DND-41 (cell line): ENCODE data around the gene FOXP1.

Experiments
- ATAC-seq: fragments of 200-7000 bp; cut with Tn5 transposase; 3 replicates; pipeline ENCODE4 v1.9.1; 2021; ENCODE audit warnings: low read depth; ENCODE audit not compliant: insufficient read depth
- DNase-seq: peaks from one replicate; pipeline ENCODE4 v3.0.0-alpha.2; 2020
- H2AFZ ChIP-seq: 2 replicates; pipeline ENCODE4 v1.6.0; 2012; ENCODE audit warnings: low read depth, low read length
- H3K27ac ChIP-seq: 2 replicates; pipeline ENCODE4 v1.5.1; 2012; ENCODE audit warnings: low read length, inconsistent platforms
- H3K27me3 ChIP-seq: fragments of 200-600 bp; sonication (generic); 2 replicates; pipeline ENCODE4 v1.6.0; 2012; ENCODE audit warnings: low read length, mild to moderate bottlenecking, inconsistent platforms; ENCODE audit not compliant: insufficient read depth, poor library complexity
- H3K36me3 ChIP-seq: 2 replicates; pipeline ENCODE4 v1.5.1; 2012; ENCODE audit warnings: low read length, inconsistent platforms; ENCODE audit not compliant: insufficient read depth
- H3K4me1 ChIP-seq: 2 replicates; pipeline ENCODE4 v1.5.1; 2012; ENCODE audit warnings: mild to moderate bottlenecking, low read length; ENCODE audit not compliant: insufficient read depth
- H3K4me2 ChIP-seq: 2 replicates; pipeline ENCODE4 v1.6.0; 2012; ENCODE audit warnings: mild to moderate bottlenecking, moderate library complexity, low read length, inconsistent platforms; ENCODE audit not compliant: insufficient read depth
- H3K4me3 ChIP-seq, 2 experiments: fragments of 200-600 bp in 1 of 2; shearing (Covaris generic) in 1 of 2; 2 replicates each; pipeline ENCODE4 v1.5.1; 2012 to 2016; ENCODE audit warnings: inconsistent platforms in 2 of 2, low read length in 2 of 2, mild to moderate bottlenecking in 2 of 2, low read depth in 1 of 2, moderate library complexity in 1 of 2
- H3K79me2 ChIP-seq: 2 replicates; pipeline ENCODE4 v1.6.0; 2012; ENCODE audit warnings: low read length, inconsistent platforms; ENCODE audit not compliant: insufficient read depth
- H3K9ac ChIP-seq: 2 replicates; pipeline ENCODE4 v1.6.0; 2012; ENCODE audit warnings: low read depth, mild to moderate bottlenecking, inconsistent platforms, low read length, moderate library complexity
- H3K9me3 ChIP-seq: 2 replicates; pipeline ENCODE4 v1.5.1; 2012; ENCODE audit warnings: low read length, moderate library complexity, mild to moderate bottlenecking, inconsistent platforms; ENCODE audit not compliant: insufficient read depth, severe bottlenecking
- H4K20me1 ChIP-seq: 2 replicates; pipeline ENCODE4 v1.6.0; 2012; ENCODE audit warnings: low read length; ENCODE audit not compliant: insufficient read depth
- CTCF ChIP-seq: IDR thresholded peaks from 2 replicates; pipeline ENCODE4 v1.5.1; 2012; ENCODE audit warnings: borderline replicate concordance, low read length, moderate library complexity, mild to moderate bottlenecking; ENCODE audit not compliant: poor library complexity, severe bottlenecking; ENCODE audit errors: extremely low read depth
- EZH2 ChIP-seq: IDR thresholded peaks from 3 replicates; pipeline ENCODE4 v1.6.1; 2012; ENCODE audit warnings: borderline replicate concordance, low read depth, mild to moderate bottlenecking, moderate library complexity, low read length, inconsistent platforms; ENCODE audit not compliant: severe bottlenecking

FOXP1 gene

DNA sequence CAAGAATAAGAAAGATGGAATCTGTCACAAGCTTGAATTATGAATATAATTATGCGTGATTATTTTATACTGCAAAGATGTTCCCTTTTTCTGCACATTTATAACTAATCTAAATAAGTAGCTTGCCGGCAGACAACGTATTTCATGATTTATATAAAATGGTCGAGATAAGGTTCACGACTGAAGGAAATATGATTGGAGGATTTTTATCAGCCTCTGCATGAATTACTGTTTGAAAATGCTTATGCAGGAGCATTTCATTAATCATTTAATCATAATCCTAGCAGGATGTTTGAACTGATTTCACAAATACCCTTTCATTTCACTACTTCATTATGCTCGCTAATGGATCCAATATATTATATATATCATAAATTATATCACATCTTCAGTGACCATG is 580.0 kb downstream of the FOXP1 start:
- Histone ChIP-seq H3K4me1 (peaks cover 3% of the 10 kb centered on the region; the same call in 1 of the 2 replicates), H3K4me2 (no peak overlapping the region), H2AFZ (no peak overlapping the region), H3K9me3 (no peaks in the 10 kb centered on the region), H3K27ac (no peak overlapping the region), H3K27me3 (no peaks in the 10 kb centered on the region), H4K20me1 (peaks cover 6% of the 10 kb centered on the region; the same call in 1 of the 2 replicates), H3K9ac (no peak overlapping the region), H3K79me2 (peaks cover 38% of the 10 kb centered on the region), H3K36me3 (peaks cover 30% of the 10 kb centered on the region), H3K4me3 (no peak overlapping the region)
- TF ChIP-seq CTCF (no peak), EZH2 (no peak)
- no peak for ATAC-seq
- no peak for DNase-seq

GRCh38 chr3:71002298-71002697 is 581.2 kb downstream of the FOXP1 start:
- TF ChIP-seq CTCF (no peak), EZH2 (no peak)
- Histone ChIP-seq H3K27me3 (no peaks in the 10 kb centered on the region), H3K9ac (no peak overlapping the region), H3K79me2 (peaks cover 31% of the 10 kb centered on the region), H3K9me3 (no peaks in the 10 kb centered on the region), H3K4me2 (no peak overlapping the region), H3K27ac (no peak overlapping the region), H3K4me3 (no peak overlapping the region), H2AFZ (no peak overlapping the region), H4K20me1 (peaks cover under 1% of the 10 kb centered on the region; the same call in 1 of the 2 replicates), H3K36me3 (peaks cover 34% of the 10 kb centered on the region), H3K4me1 (no peaks in the 10 kb centered on the region)
- ATAC-seq (no peak), DNase-seq (no peak)

DNA sequence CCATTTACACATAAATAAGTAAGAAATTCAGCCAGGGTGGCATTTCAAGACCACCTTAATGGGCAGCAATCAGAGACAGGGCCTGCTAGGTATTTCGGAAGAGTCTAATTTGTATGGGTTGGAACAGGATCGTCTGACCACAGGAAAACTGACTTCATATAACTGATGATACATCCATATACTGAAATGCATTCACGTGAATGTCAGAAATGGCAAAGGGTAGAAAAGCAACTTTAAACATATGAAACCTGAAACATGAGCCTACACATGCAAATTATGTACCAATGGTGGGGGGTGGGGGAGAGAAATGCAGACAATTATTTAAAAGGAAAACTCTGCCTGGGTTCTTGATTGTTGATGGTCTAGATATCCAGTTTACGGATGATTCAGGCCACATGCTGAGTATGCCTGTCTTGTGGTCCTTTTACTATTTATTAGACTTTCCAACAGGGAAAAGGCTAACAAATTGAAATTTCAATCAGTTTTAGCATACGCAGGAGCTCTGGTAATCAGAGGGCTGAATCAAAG is 582.2 kb downstream of the FOXP1 start:
- Histone ChIP-seq H3K36me3 (peaks cover 41% of the 10 kb centered on the region), H4K20me1 (no peaks in the 10 kb centered on the region; the same call in 1 of the 2 replicates), H3K4me2 (no peak overlapping the region), H3K79me2 (peaks cover 26% of the 10 kb centered on the region), H3K9ac (no peak overlapping the region), H3K4me3 (no peak overlapping the region), H3K9me3 (no peaks in the 10 kb centered on the region), H3K27ac (no peak overlapping the region), H2AFZ (no peak overlapping the region), H3K4me1 (no peaks in the 10 kb centered on the region), H3K27me3 (no peaks in the 10 kb centered on the region)
- no peak for DNase-seq
- ATAC-seq, result no peak
- no peak for TF ChIP-seq CTCF
- TF ChIP-seq EZH2, result no peak

DNA sequence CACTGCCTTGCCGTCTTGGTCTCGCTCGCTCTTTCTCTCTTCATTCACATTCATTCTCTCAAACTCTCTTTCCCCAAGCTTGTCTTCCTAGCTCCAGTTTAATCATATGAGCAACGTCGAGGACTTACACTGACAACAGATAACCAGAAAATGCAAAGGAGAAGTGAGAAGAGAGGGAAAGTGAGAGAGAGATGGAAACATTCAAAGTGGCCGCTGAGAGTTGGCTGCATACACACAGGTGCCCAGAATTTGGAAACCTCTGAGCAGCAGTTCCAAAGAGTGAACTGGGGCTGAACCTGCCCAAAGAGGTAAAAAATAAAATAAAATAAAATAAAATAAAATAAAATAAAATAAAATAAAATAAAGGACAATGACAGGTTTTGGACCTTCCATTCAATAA is 583.0 kb downstream of the FOXP1 start:
- no peak overlapping the region for H3K4me2 ChIP-seq
- H3K36me3 ChIP-seq, result peaks cover 45% of the 10 kb centered on the region
- no peak overlapping the region for H3K27ac ChIP-seq
- TF ChIP-seq EZH2, result no peak
- TF ChIP-seq CTCF, result no peak
- no peaks in the 10 kb centered on the region for H3K27me3 ChIP-seq
- no peak overlapping the region for H3K4me3 ChIP-seq
- H3K9ac ChIP-seq, result no peak overlapping the region
- no peak overlapping the region for H2AFZ ChIP-seq
- peaks cover 18% of the 10 kb centered on the region for H3K79me2 ChIP-seq
- no peaks in the 10 kb centered on the region; the same call in 1 of the 2 replicates for H4K20me1 ChIP-seq
- ATAC-seq, result no peak
- no peaks in the 10 kb centered on the region for H3K4me1 ChIP-seq
- H3K9me3 ChIP-seq, result no peaks in the 10 kb centered on the region
- no peak for DNase-seq
